ENCODE data around the gene RAB34. TPM values are rescaled to one million over a fixed set of nuclear protein-coding genes. Genes with fewer than 3 reads are reported as not detected.

Gene RAB34
- total RNA-seq, 1 donor from 2014 or later = 172 TPM

- H3K9me3 ChIP-seq = no peaks in the 10 kb centered on the region
- peaks cover 95 to 100% of the 10 kb centered on the region in 2 donors for H3K36me3 ChIP-seq
- H3K4me1 ChIP-seq = no peaks in the 10 kb centered on the region
- no peak for TF ChIP-seq CTCF (IDR thresholded peaks at IDR 0.05)
- intact Hi-C loops (cut with DNase I) = no loop called here
- no peak for DNase-seq (ENCODE audit: low spot score in 2 of 2)
- H3K4me3 ChIP-seq = no peak overlapping the region
- no peaks in the 10 kb centered on the region for H3K27me3 ChIP-seq
- H3K27ac ChIP-seq = no peak overlapping the region
Measured at GRCh38 chr17:28675980-28676379, 41.7 kb downstream of the RAB34 start.

GRCh38 chr17:28675490-28675889 lies 42.2 kb downstream of the RAB34 start:
- H3K27ac ChIP-seq = no peak overlapping the region
- no peak for TF ChIP-seq CTCF (IDR thresholded peaks at IDR 0.05)
- no peaks in the 10 kb centered on the region for H3K27me3 ChIP-seq
- no peak overlapping the region for H3K4me3 ChIP-seq
- no peaks in the 10 kb centered on the region for H3K9me3 ChIP-seq
- no peak for DNase-seq (ENCODE audit: low spot score in 2 of 2)
- intact Hi-C loops (cut with DNase I) = no loop called here
- peaks cover 92 to 99% of the 10 kb centered on the region in 2 donors for H3K36me3 ChIP-seq
- H3K4me1 ChIP-seq = no peaks in the 10 kb centered on the region

GRCh38 chr17:28669918-28670317 lies 47.8 kb downstream of the RAB34 start:
- TF ChIP-seq CTCF (IDR thresholded peaks at IDR 0.05) = no peak
- intact Hi-C loops (cut with DNase I) = no loop called here
- Histone ChIP-seq H3K36me3 (peaks cover 44 to 64% of the 10 kb centered on the region in 2 donors), H3K9me3 (no peaks in the 10 kb centered on the region), H3K27me3 (no peaks in the 10 kb centered on the region), H3K4me1 (no peaks in the 10 kb centered on the region), H3K27ac (no peak overlapping the region), H3K4me3 (no peak overlapping the region)
- DNase-seq (ENCODE audit: low spot score in 2 of 2) = no peak

GRCh38 chr17:28667870-28668269 lies 49.8 kb downstream of the RAB34 start:
- DNase-seq (ENCODE audit: low spot score in 2 of 2) = no peak
- intact Hi-C loops (cut with DNase I) = no loop called here
- Histone ChIP-seq H3K36me3 (peaks cover 23 to 44% of the 10 kb centered on the region in 2 donors), H3K27me3 (no peaks in the 10 kb centered on the region), H3K4me1 (peaks cover 11 to 15% of the 10 kb centered on the region in 2 donors), H3K9me3 (no peaks in the 10 kb centered on the region), H3K27ac (no peak overlapping the region), H3K4me3 (no peak overlapping the region)
- TF ChIP-seq CTCF (IDR thresholded peaks at IDR 0.05) = no peak

- Histone ChIP-seq H3K36me3 (peaks cover 10 to 25% of the 10 kb centered on the region in 2 donors), H3K4me3 (no peak overlapping the region), H3K27me3 (no peaks in the 10 kb centered on the region), H3K4me1 (peaks cover 15 to 19% of the 10 kb centered on the region in 2 donors), H3K27ac (no peak overlapping the region), H3K9me3 (no peaks in the 10 kb centered on the region)
- intact Hi-C loops (cut with DNase I) = no loop called here
- no peak for DNase-seq (ENCODE audit: low spot score in 2 of 2)
- TF ChIP-seq CTCF (IDR thresholded peaks at IDR 0.05) = no peak
Measured at GRCh38 chr17:28665994-28666393, 51.7 kb downstream of the RAB34 start.

Other genes starting within 250 kb of the RAB34 start
- not detected for gene SLC13A2, start 244.2 kb downstream of the RAB34 start, total RNA-seq
- gene FOXN1, start 211.5 kb downstream of the RAB34 start, total RNA-seq = not detected
- gene UNC119, start 165.2 kb downstream of the RAB34 start, total RNA-seq = 33.8 TPM
- gene PIGS, start 146.3 kb downstream of the RAB34 start, total RNA-seq = 44.6 TPM
- gene ALDOC, start 141.0 kb downstream of the RAB34 start, total RNA-seq = 24.8 TPM
- 1.6 TPM for gene SPAG5, start 118.8 kb downstream of the RAB34 start, total RNA-seq
- 0.32 TPM for gene RSKR, start 103.7 kb downstream of the RAB34 start, total RNA-seq
- gene BLTP2, start 72.7 kb downstream of the RAB34 start, total RNA-seq = 104 TPM
- gene SDF2, start 56.0 kb downstream of the RAB34 start, total RNA-seq = 51.9 TPM
- 43.7 TPM for gene SUPT6H, start 55.7 kb downstream of the RAB34 start, total RNA-seq
- gene PROCA1, start 6.0 kb downstream of the RAB34 start, total RNA-seq = 1.6 TPM
- gene RPL23A, start 2.1 kb upstream of the RAB34 start, total RNA-seq = 491 TPM
- gene TLCD1, start 8.4 kb upstream of the RAB34 start, total RNA-seq = not detected
- gene NEK8, start 10.9 kb upstream of the RAB34 start, total RNA-seq = 3.2 TPM
- gene TRAF4, start 26.1 kb upstream of the RAB34 start, total RNA-seq = 53.2 TPM
- 30.7 TPM for gene FAM222B, start 124.9 kb upstream of the RAB34 start, total RNA-seq
- 5.7 TPM for gene ERAL1, start 137.1 kb upstream of the RAB34 start, total RNA-seq
- 72.4 TPM for gene FLOT2, start 179.9 kb upstream of the RAB34 start, total RNA-seq
- 16.5 TPM for gene DHRS13, start 185.2 kb upstream of the RAB34 start, total RNA-seq
- gene PHF12, start 233.7 kb upstream of the RAB34 start, total RNA-seq = 35.0 TPM